Loucy (cell line): ENCODE measurements around the gene SLC22A8.

Source experiments
- H2AFZ ChIP-seq: fragments of 200-600 bp; sonication (generic); 2 replicates; pipeline ENCODE4 v1.6.0; 2016; ENCODE audit warnings: antibody characterized with exemption, mild to moderate bottlenecking, low read length, moderate library complexity
- H3F3A ChIP-seq: fragments of 200-600 bp; 2 replicates; pipeline ENCODE4 v1.6.0; 2016; ENCODE audit warnings: antibody characterized with exemption, low read depth, mild to moderate bottlenecking
- H3K27me3 ChIP-seq: fragments of 200-600 bp; sonication (generic); 2 replicates; pipeline ENCODE4 v1.6.1; 2014; ENCODE audit warnings: low read length, mild to moderate bottlenecking; ENCODE audit not compliant: insufficient read depth, poor library complexity, severe bottlenecking
- H3K36me3 ChIP-seq: fragments of 200-600 bp; sonication (generic); 2 replicates; pipeline ENCODE4 v1.6.1; 2016; ENCODE audit warnings: low read length; ENCODE audit not compliant: insufficient read depth
- H3K4me1 ChIP-seq: fragments of 200-600 bp; sonication (generic); 2 replicates; pipeline ENCODE4 v1.5.1; 2014; ENCODE audit warnings: low read length, mild to moderate bottlenecking; ENCODE audit not compliant: insufficient read depth, poor library complexity, severe bottlenecking
- H3K4me2 ChIP-seq: fragments of 200-600 bp; sonication (generic); 2 replicates; pipeline ENCODE4 v1.6.0; 2014; ENCODE audit warnings: antibody characterized with exemption, low read length, low read depth, mild to moderate bottlenecking; ENCODE audit not compliant: poor library complexity, severe bottlenecking
- H3K4me3 ChIP-seq: fragments of 200-600 bp; sonication (generic); 2 replicates; pipeline ENCODE4 v1.5.1; 2014; ENCODE audit warnings: low read length, mild to moderate bottlenecking, mixed read lengths; ENCODE audit not compliant: poor library complexity, severe bottlenecking
- H3K79me2 ChIP-seq: fragments of 200-600 bp; sonication (generic); 2 replicates; pipeline ENCODE4 v1.6.1; 2014; ENCODE audit warnings: low read length; ENCODE audit not compliant: insufficient read depth
- H3K9ac ChIP-seq: fragments of 200-600 bp; sonication (generic); 2 replicates; pipeline ENCODE4 v1.6.0; 2014; ENCODE audit warnings: mild to moderate bottlenecking, low read depth, low read length, moderate library complexity; ENCODE audit not compliant: poor library complexity, severe bottlenecking
- H3K9me2 ChIP-seq: fragments of 200-600 bp; sonication (generic); replicated peaks from 2 replicates; pipeline ENCODE4 v1.6.1; 2016; ENCODE audit warnings: low read depth, low read length, mixed read lengths
- H3K9me3 ChIP-seq: fragments of 200-600 bp; sonication (generic); 2 replicates; pipeline ENCODE4 v1.6.1; 2014; ENCODE audit warnings: mild to moderate bottlenecking, antibody characterized with exemption, low read length, low read depth; ENCODE audit not compliant: insufficient read depth
- H4K20me1 ChIP-seq: fragments of 200-600 bp; sonication (generic); 2 replicates; pipeline ENCODE4 v1.6.0; 2014; ENCODE audit warnings: antibody characterized with exemption, low read length, mild to moderate bottlenecking; ENCODE audit not compliant: insufficient read depth, poor library complexity, severe bottlenecking
- EZH2phosphoT487 ChIP-seq: fragments of 200-600 bp; IDR thresholded peaks from 2 replicates; pipeline ENCODE4 v1.6.1; 2018; ENCODE audit warnings: antibody characterized with exemption, mild to moderate bottlenecking, moderate library complexity, borderline replicate concordance
- TF ChIP-seq, protein P1 (sequence below): fragments of 200-600 bp; sonication (generic); conservative IDR thresholded peaks from 2 replicates; pipeline ENCODE4 v1.5.1; 2014; ENCODE audit warnings: mild to moderate bottlenecking, antibody characterized with exemption, low read length

Gene SLC22A8

DNA sequence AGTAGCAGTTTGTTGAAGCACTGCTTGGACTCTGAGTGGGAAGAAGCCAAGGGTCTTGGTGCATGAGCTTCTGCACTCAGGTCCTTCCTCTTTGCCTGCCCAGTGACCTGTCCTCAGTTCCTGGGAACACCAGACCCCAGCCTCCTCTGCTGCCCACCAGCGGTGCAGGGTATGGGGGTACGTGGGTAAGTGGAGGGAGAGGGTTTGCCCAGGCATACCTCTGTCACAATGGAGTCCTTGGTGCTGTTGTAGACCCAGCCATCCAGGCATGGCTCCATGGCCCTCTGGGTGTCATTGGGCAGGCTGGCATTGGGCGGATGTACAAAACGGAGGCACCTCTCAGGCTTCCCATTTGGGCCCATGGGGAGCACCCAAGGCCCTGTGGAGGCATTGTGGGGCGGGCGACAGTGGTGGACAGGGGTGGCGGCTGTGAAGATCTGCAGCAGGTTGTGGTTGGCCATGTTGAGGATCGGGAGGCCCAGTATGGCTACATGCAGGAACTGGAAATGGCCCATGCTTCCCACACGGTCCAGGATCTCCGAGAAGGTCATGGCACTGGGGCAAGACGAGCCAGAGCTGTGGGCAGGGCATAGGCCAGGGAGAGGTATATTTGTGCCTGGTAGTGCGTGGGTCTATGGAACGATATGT, 1.1 kb downstream of the SLC22A8 start:
- Histone ChIP-seq H3F3A (no peaks in the 10 kb centered on the region), H4K20me1 (no peaks in the 10 kb centered on the region), H3K79me2 (no peaks in the 10 kb centered on the region), H3K4me2 (no peak overlapping the region), H2AFZ (no peak overlapping the region), H3K4me3 (no peak overlapping the region), H3K9me3 (no peaks in the 10 kb centered on the region), H3K27me3 (no peaks in the 10 kb centered on the region), H3K4me1 (no peaks in the 10 kb centered on the region), H3K9me2 (no peaks in the 10 kb centered on the region), H3K36me3 (no peaks in the 10 kb centered on the region), H3K9ac (no peak overlapping the region)
- TF ChIP-seq, protein P1, sequence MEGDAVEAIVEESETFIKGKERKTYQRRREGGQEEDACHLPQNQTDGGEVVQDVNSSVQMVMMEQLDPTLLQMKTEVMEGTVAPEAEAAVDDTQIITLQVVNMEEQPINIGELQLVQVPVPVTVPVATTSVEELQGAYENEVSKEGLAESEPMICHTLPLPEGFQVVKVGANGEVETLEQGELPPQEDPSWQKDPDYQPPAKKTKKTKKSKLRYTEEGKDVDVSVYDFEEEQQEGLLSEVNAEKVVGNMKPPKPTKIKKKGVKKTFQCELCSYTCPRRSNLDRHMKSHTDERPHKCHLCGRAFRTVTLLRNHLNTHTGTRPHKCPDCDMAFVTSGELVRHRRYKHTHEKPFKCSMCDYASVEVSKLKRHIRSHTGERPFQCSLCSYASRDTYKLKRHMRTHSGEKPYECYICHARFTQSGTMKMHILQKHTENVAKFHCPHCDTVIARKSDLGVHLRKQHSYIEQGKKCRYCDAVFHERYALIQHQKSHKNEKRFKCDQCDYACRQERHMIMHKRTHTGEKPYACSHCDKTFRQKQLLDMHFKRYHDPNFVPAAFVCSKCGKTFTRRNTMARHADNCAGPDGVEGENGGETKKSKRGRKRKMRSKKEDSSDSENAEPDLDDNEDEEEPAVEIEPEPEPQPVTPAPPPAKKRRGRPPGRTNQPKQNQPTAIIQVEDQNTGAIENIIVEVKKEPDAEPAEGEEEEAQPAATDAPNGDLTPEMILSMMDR: no peak
- TF ChIP-seq EZH2phosphoT487: no peak

DNA sequence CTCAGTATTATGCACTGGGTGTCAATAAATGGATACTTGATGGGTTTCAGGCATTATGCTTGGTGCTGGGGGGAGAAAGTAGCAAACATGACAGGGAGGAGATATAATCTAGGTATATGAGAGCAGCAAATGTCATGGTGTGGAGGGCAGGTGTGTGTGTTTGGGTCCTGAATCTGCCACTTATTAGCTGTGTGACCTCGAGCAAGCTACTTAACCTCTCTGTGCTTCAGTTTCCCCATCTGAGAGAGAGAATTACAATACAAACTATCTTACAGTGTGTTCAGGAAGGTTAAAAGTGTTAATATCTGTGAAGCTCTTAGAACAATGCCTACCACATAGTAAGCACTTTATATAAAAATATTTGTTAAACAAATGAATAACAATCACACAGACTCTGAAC, 2.8 kb downstream of the SLC22A8 start:
- Histone ChIP-seq H3F3A (no peaks in the 10 kb centered on the region), H3K36me3 (no peaks in the 10 kb centered on the region), H3K4me2 (no peak overlapping the region), H3K9me3 (no peaks in the 10 kb centered on the region), H4K20me1 (no peaks in the 10 kb centered on the region), H3K9ac (no peak overlapping the region), H3K9me2 (no peaks in the 10 kb centered on the region), H3K27me3 (no peaks in the 10 kb centered on the region), H3K4me3 (no peak overlapping the region), H2AFZ (no peak overlapping the region), H3K79me2 (no peaks in the 10 kb centered on the region), H3K4me1 (no peaks in the 10 kb centered on the region)
- TF ChIP-seq, protein P1: no peak

DNA sequence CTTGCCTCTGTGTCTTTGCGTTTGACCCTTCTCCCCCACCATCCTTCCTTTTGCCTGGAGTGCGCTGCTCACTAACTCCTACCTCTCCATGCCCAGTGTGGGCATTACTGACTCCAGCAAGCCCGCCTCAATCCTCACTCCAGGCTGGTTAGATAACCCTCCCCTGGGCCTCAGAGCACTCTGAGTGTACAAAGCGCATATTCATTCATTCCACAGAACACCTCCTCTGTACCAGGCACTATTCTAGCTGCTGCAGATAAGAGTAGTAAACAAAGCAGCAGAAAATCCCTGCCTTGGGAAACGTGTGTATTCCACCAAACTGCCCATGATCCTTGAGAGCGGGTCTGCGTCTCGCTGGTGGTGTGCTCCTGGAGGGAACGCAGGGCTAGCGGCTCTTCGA, 3.2 kb downstream of the SLC22A8 start:
- no peak overlapping the region for H2AFZ ChIP-seq
- no peak overlapping the region for H3K9ac ChIP-seq
- no peaks in the 10 kb centered on the region for H4K20me1 ChIP-seq
- no peaks in the 10 kb centered on the region for H3K36me3 ChIP-seq
- H3K4me2 ChIP-seq: no peak overlapping the region
- no peak for TF ChIP-seq EZH2phosphoT487
- TF ChIP-seq, protein P1: no peak
- no peaks in the 10 kb centered on the region for H3F3A ChIP-seq
- H3K27me3 ChIP-seq: no peaks in the 10 kb centered on the region
- no peaks in the 10 kb centered on the region for H3K9me3 ChIP-seq
- H3K79me2 ChIP-seq: no peaks in the 10 kb centered on the region
- H3K4me3 ChIP-seq: no peak overlapping the region
- H3K4me1 ChIP-seq: no peaks in the 10 kb centered on the region
- H3K9me2 ChIP-seq: no peaks in the 10 kb centered on the region
